ENCODE data around the gene ERCC3.

Gene ERCC3

DNA sequence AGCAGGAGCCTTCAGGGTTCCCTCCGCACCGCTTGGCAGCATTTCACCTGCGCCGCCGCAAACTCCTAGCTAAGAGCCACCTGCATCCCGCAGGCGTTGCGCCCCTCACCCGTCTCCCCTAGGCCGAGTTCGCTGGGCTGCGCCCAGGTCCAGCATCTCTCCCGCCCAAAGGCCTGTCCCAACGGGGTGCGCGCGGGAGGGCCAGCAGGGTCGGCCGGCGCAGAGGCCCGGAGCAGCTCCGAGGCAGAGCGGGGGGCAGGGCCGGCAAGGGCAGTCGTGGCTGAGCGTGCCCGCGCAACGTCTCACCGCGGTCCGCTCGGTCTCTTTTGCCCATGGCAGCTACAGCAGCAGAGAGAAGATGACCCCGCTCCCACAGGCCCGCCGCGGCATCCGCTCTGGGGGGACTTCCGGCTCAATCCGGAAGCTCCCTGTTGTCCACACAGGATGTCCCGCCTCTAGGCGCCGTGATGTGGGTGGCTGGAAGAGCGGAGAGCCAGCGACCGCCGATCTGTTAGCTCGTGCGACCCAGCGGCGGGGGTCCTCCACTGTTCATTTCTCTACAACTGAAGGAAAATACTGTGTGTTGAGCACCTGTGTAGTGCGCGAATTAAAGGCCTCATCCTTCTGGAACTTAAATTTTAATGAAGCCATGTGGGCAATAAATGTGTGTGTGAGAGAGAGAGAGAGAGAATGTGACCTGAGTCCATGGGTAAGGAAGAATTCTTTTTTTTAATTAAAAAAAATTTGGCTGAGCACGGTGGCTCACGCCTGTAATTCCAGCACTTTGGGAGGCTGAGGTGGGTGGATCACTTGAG is at the start of gene ERCC3:
TSS of gene ERCC3 (minus strand) at position 397 of the 815 bp plus-strand sequence. CDS start at position 334, 63 bp downstream.
- no peak for FAIRE-seq

DNA sequence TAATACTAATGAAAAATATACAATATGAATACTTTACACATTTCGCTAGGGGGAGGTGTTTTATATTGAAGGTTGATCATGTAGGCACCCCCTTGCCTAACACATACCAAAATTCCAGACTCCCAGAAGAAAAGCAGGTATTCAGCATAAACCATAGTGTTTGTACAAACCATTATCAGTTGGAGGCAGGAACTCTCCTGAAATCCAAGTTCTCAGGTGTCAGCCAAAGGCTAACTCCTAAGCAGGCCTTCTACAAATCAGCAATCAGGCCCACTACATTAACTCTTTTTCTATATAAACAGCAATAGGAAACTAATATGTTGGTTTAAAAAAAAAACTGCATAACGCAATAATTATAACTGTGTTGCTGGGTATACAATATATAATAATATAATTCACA is 49.3 kb upstream of the ERCC3 start:
- no peak for FAIRE-seq

DNA sequence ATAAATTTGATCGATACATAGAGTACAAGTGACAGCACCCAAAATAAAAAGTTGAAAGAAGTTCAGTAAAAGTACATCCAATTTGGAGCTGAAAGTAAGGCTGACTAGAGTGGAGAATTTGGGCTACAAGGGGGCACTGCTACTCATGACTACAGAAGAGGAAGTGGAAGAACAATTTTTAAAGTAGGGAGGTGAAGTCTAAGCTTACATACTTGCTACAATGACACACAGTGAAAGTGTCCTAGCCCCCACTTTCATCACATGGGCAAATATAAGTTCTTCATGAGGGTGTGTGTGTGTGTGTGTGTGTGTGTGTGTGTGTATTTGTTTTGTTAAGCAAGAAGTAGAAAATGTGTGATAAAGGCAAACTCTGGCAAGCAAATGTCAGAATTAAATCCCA is 48.2 kb upstream of the ERCC3 start:
- FAIRE-seq = no peak

DNA sequence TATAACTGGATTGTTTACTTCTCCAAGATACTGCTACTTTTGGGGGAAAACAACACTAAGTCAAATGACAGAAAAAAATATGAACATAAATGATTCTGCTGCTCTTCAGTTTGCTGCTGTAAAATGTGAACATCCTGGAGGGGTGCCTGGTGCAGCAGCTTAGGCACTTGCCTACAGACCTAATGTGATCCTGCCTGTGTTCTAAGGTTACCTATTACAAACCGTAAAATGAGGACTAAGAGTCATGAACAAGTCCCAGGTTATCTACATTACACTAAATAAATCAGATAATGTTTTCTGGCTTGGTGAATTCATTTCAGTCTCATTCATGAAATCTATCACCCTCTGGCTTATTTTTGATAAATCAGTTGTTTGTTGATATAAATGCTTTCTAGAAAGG is 38.4 kb upstream of the ERCC3 start:
- no peak for FAIRE-seq

DNA sequence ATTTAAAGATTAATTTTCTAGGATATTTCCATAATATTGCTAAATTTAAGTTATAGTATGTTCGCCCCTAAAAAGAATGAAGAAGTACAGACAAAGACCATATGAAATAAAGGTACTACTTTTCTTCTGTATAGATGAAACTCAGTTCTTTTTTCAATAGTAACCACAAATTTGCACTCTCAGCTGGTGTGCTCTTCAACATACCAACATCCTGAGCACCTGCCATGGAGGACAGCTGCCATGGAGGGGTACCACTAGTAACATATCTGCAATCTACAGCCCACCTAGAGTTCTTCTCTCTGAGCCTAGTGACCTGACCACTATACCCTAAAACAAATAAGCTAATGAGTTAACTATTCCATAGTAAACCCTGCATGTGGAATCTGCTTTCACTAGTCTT is 36.8 kb upstream of the ERCC3 start:
- no peak for FAIRE-seq

DNA sequence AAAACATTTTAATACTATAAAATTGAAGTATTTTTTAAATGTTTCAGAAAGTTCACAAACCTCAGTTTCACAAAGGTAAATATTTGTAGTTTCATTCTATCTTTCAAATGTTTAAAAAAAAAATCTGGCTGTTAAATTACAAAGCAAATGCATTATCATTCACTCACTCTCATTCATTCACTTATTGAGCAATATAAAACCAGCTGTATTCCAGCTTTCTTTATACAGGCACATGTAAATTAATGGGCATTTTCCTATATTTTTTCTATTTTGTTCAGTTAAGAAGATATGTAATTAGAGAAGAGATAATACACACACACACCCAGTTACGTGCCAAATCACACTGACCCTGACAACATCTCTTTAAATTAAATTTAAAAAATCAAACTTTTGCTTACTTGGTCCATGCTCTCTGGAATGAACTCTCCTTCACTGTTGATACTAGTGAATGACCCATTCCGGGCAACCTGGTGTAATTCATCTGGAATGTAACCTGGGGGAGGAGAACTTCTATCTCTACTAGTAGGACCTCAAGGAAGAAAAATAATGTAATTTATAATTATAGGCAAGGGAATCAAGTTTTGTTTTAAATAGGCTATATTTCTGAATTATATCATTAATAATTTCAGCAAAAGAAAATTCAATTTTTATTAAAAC is 32.5 kb upstream of the ERCC3 start:
- no peak for FAIRE-seq

DNA sequence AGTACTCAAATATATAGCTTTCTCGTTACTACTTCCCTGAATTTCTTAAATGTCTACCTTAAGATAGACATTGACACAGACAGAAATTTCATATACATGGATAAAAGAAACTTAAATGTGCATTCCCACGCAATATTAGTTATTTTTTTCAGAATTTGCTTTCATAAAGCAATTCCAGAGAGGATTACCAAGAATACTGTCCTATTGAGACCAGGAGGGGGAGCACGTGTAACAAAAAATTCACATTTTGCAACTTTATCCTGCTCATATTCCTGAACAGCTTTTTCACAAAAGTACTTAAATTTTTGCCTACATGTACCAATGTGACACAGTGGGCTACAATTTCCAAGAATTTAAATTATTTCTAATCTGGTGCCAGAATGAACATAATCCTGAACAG is 30.7 kb upstream of the ERCC3 start:
- peak; percentile 90 for FAIRE-seq

DNA sequence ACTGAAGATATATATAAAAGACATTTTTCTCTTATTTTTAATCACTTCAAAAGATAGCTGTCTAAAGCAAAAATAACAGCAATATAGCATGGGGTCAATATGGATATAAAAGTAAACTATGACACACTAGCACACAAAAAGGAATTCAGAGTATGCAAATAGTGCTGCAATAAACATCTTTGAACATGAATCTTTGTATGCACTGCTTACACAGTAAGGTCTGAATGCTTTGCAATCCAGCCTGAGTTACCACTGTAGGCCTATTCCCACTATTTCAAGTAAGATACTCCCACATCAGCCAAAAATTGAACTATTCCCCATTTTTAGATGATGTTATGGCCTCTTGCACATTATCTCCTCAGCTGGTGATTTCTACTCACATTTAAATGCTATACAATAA is 27.4 kb upstream of the ERCC3 start:
- no peak for FAIRE-seq

DNA sequence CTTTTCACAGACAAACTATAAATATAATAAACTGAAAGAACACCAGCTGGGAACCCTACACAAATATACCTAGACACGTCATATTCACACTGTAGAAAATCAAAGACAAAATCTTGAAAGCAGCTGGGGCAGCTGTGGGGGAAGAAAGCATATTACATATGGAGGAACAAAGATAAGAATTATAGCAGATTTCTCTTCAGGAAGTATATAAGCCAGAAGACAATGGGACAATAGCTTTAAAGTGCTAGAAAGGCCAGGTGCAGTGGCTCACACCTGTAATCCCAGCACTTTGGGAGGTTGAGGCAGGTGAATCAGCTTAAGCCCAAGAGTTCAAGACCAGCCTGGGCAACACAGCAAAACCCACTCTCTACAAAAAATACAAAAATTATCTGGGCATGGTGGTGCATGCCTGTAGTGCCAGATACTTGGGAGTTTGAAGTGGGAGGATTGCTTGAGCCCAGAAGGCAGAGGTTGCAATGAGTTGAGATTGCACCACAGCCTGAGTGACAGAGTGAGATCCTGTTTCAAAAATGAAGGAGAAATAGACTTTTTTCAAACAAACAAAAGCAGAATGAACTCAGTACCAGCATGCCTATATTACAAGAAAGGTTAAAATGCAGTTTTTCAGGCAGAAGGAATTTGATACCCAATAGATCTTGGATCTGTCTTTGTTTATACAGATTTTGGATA is 26.8 kb upstream of the ERCC3 start:
- FAIRE-seq = no peak

DNA sequence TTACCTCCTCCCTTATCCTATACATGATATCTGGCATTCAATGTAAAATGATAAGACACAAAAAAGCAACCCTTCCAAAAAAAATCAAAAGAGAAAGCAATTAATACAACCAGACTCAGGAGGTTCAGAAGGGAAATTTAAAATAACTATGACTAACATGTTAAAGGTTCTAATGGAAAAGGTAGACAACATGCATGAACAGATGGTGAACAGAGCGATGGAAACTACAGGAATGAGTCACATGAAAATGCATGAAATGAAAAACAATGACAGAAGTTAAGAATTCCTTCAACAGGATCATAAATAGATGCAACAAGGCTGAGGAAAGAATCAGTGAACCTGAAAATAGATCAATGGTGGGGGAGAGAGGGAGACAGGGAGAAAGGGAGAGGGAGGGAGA is 26.1 kb upstream of the ERCC3 start:
- FAIRE-seq = no peak

DNA sequence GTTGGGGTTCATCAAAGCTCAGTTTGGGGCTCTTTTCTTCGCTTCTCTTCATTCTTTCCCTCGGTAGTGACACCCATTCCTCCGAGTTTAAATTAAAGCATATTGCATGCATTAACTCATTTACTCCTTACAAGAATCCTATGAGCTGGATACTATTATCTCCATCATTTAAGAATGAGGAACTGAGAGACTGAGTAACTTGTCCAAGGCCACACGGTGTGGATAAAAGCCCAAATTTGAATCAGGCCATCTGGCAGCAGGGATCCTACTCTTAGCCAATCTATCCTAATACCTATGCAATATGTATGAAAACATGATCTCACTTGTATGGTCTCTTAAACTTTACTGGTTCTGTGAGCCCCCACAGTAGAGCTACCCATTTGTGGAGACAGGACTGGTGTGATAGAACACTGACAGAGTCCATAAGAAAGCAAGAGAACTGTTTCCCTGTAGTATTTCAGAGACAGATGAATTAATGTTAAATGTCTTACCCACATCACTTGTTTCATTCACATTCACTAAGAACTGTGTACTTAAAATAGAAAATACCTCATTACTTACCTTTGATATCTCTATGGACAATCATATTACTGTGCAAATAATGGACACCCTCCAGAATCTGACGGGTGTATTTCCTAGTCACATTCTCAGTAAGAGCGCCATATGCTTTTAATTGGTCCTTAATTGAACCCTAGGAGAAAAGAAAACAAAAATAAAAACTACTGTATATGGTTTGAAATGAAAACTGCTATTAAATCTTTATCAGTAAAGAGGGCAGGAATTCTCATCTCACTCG is 20.4 kb upstream of the ERCC3 start:
- peak; percentile 71 for FAIRE-seq

DNA sequence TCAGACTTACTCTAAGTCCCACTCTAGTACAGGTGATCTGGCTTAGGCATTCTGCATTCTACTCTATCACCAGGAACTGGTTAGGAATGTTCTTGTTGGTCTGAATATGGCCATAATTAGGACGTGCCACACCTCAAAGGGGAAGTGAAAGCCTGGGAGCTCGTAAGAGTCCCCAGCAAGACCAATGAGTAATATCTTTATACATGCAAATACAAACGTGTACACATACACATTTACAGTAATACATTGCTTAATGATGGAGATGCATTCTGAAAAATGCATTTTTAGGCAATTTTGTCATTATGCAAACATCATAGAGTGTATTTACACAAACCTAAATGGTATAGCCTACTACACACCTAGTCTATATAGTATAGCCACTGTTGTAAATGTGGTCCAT is 19.5 kb upstream of the ERCC3 start:
- no peak for FAIRE-seq

DNA sequence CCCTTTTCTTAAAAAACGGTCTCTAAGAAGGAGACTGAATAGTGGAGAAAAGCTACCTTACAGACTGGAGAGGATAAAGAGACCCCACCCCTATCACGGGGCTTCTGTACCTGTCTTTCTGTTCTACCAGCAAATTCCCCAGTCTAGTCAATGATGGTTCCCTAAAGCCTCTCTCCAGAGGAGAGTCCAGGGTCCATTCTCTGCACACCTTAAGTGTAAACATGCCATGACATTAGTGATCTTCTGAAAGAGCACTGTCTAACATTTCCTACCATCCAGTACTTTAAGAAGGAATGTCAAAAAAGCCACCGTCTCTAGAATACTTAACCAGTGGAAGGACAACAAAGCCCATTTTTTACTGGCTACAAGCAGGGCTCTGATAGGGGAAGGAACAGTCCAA is 17.0 kb upstream of the ERCC3 start:
- no peak for FAIRE-seq

DNA sequence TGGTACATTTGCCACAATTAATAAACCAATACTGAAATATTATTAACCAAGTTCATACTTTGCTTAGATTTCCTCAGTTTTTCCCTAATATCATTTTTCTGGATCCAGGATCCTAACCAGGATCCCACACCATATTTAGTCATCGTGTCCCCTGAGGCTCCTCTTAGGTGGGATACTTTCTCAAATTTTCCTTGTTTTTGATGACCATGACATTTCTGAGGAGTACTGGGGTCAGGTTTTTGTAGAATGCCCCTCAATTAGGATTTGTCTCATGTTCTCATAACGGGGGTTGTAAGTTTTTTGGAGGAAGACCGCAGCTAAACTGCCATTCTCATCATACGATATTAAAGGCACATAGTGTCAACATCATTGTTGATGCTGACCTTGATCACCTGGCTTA is 15.5 kb upstream of the ERCC3 start:
- no peak for FAIRE-seq

DNA sequence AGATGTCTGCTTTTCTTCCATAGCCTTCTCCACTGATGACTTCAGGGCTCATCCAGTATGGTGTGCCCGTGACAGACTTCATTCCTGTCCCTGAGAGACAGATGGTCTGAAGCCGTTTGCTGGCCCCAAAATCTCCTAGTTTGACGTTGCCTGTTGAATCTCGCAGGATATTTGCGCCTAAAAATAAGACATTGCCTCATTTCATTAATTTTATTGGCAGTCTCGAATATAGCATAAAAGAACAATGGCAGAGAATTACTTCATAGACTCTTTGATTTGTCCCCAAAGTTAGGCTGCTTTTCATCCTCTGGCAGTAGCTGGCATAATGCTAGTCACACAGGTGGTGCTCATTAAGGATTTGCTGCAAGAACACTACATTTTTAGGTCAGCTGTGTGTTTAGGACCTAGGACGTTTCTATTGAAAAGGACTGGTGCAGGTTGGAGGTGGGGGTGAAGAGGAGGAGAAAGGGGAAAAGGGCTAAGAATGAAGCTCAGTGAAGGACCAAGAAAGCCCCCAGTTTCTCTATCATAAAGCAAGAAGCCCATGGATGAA is 14.7 kb upstream of the ERCC3 start:
- no peak for FAIRE-seq

DNA sequence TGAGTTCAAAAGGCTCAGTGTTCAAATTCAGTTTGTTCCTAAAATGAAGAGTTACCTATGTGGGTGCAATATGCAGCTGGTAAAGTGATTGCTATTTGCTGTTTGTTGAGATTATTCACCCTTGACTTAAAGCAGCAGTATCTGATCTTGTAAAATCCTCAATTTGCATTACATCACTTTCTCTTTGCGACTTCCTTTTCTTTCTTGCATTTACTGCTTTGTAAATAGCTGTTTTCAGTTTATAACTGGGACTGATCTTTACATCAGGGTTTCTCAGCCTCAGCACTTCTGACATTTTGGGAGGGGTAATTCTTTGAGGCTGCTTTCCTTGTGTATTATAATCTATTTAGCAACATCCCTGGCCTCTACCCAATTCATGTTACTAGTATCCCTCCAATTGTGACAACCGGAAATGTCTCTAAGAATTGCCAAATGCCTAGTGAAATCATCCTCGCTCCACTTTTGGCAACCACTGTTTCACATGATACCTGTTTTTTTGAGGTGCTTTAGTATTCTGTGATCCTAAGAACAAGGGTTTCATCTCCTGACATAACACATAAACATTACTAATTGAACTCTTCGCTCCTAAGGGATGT is 12.1 kb upstream of the ERCC3 start:
- FAIRE-seq = no peak

DNA sequence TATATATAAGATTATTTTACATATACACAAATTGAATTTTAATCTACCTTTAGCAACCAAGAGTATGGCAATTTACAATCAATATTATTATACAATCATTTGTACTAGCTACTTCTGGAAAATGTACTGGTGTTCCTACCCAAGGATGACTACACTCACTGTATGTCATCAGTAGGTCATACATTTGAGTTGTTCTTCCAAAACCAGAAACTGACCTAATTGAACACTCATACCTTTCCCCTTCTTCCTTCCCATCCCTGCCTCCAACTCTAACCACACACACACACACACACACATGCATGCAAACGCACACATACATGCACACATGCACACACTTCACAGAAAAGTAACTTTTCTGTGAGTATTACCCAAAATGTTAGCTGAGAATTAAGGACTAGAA is 8.2 kb upstream of the ERCC3 start:
- no peak for FAIRE-seq

DNA sequence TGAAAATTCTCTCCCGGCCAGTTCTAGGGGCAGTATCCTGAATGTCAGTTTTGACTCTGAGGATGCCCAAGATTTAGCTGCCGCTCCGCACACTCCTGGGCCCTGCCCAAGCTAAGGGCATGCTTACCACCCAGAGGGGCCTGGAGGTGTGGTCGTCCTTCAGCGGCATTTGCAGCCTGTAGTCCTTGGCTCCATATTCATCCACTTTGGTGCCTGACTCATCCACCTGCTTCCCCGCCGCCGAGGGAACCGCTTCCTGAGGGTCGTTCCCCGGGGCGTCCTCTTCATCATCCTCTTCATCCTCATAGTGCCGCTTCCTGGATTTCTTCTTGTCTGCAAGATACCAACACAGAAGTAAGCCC is 577 bp downstream of the ERCC3 start:
- FAIRE-seq = no peak

DNA sequence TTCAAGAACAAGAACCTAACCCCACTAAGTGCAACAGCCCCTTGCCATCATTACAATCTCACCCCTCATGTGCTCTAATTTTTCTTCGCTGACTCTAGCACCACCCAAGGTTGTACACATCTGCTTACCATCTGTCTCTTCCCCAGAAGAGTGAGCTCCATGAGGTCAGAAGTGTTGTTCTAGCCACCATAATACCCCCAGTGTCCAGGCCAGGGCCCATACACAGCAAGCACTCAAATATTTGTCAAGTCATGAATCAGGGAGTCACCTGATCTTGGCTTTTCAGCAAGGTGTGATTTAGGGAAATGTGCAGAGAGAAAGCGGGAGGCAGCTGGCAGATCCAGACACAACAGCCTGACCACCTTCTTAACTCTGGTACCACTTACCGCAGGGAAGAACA is 5.7 kb downstream of the ERCC3 start:
- FAIRE-seq = no peak

DNA sequence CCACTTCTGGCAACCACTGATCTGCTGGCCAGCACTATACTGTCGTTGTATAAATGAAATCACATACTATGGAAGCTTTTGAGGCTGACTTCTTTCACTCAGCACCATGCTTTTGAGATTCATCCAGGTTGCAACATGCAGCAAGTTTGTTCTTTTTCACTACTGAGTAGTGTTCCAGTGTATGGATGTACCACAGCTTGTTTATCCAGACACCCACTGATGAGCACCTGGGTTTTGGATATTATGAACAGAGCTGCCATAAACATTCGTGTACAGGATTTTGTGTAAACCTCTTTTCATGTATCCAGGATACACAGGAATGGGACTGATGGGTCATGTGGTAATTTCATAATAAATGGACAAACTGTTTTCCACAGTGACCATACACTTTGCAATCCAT is 10.7 kb downstream of the ERCC3 start:
- FAIRE-seq = no peak

DNA sequence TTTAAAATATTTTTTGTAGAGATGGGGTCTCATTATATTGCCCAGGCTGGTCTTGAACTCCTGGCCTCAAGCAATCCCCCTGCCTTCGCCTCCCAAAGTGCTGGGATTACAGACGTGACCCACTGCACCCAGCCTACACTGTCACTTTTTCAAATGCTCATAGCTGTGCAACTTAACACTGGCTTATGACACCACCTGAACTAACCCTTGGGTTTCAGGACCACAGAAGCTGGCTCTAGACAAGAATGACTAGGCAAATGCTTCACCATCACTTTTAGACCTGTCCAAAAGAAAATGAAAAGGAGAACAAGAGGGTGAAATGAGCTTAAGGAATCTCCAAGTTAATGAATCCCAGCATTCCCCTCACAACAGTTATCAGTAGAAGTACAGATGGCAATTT is 13.3 kb downstream of the ERCC3 start:
- no peak for FAIRE-seq

DNA sequence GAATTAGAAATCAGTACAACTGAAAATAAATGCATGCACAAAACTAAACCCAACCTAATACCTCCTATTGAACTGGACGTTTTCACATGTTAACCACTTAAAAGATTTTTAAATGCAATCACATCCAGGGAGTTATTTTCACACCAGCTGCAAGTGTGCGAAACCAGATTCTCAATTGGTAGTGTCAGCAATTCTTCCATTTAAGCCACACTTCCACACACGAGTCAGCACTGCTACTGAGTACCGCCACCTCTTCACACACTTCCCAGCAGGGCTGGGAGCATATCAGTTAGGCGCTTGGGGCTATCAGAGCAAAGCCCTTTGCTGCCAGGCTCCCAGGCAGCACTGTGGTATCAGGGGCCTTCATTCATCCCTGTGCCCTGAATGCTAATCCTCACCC is 14.2 kb downstream of the ERCC3 start:
- FAIRE-seq = no peak

DNA sequence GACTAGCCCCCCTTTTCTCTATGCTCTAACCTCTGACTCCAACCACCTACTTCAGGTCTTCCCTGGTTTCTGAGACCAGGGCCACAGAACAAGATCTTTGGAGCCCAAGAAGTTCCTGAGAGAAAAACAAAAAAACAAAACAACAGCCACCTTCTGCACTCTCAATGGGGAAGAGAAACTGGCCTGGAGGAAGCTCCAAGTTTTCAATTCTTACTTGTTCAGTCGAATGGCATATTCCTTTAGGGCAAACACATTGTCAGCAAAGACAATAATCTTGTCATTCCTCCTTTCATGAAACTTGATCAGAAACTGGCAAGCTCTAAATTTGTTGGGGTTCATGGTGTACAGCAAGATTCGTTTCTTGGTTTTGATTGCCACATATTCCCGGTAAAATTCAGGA is 15.0 kb downstream of the ERCC3 start:
- FAIRE-seq = no peak

Measured in islet of Langerhans (tissue), 1 donor.